Measurements from ENCODE around the gene ACYP1. TPM values are rescaled to one million over a fixed set of nuclear protein-coding genes. Genes with fewer than 3 reads are reported as not detected.

The ACYP1 gene
- total RNA-seq, 3 donors from 2014 or later (not counting 1 experiment from before 2014, with no cell fraction given) = 13.3 to 17.4 (median 14.9) TPM

- no peaks in the 10 kb centered on the region for H3K4me1 ChIP-seq (ENCODE audit: control insufficient read depth, insufficient read depth, low read length)
- peaks cover 7 to 35% of the 10 kb centered on the region in 2 donors for H3K4me1 Mint-ChIP-seq
- no peaks in the 10 kb centered on the region for H3K27me3 ChIP-seq (ENCODE audit: control insufficient read depth, insufficient read depth, low read length)
- no peaks in the 10 kb centered on the region for H3K9me3 ChIP-seq (ENCODE audit: control insufficient read depth, insufficient read depth, low read length)
- H3K36me3 ChIP-seq (ENCODE audit: control insufficient read depth, insufficient read depth, low read length) = peaks cover 4% of the 10 kb centered on the region
- H3K4me3 Mint-ChIP-seq = no peak overlapping the region
- H3K27ac ChIP-seq (ENCODE audit: low read length) = no peak overlapping the region
- ATAC-seq (no peak), DNase-seq (no peak)
- 78% methylated on average over 8 of the region's 8 CpGs for WGBS (ENCODE audit: insufficient coverage)
- no peaks in the 10 kb centered on the region for H3K27me3 Mint-ChIP-seq (ENCODE audit: low read depth in 2 of 2)
- no peak overlapping the region for H3K4me3 ChIP-seq (ENCODE audit: low read length)
- TF ChIP-seq, protein P1, sequence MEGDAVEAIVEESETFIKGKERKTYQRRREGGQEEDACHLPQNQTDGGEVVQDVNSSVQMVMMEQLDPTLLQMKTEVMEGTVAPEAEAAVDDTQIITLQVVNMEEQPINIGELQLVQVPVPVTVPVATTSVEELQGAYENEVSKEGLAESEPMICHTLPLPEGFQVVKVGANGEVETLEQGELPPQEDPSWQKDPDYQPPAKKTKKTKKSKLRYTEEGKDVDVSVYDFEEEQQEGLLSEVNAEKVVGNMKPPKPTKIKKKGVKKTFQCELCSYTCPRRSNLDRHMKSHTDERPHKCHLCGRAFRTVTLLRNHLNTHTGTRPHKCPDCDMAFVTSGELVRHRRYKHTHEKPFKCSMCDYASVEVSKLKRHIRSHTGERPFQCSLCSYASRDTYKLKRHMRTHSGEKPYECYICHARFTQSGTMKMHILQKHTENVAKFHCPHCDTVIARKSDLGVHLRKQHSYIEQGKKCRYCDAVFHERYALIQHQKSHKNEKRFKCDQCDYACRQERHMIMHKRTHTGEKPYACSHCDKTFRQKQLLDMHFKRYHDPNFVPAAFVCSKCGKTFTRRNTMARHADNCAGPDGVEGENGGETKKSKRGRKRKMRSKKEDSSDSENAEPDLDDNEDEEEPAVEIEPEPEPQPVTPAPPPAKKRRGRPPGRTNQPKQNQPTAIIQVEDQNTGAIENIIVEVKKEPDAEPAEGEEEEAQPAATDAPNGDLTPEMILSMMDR (IDR thresholded peaks at IDR 0.05) = no peak
- no peak overlapping the region for H3K27ac Mint-ChIP-seq
- intact Hi-C loops (cut with micrococcal nuclease) = no loop called here
- H3K9me3 Mint-ChIP-seq = no peaks in the 10 kb centered on the region
- no peaks in the 10 kb centered on the region for H3K36me3 Mint-ChIP-seq
Measured at GRCh38 chr14:75044752-75045151, 19.1 kb downstream of the ACYP1 start.

DNA sequence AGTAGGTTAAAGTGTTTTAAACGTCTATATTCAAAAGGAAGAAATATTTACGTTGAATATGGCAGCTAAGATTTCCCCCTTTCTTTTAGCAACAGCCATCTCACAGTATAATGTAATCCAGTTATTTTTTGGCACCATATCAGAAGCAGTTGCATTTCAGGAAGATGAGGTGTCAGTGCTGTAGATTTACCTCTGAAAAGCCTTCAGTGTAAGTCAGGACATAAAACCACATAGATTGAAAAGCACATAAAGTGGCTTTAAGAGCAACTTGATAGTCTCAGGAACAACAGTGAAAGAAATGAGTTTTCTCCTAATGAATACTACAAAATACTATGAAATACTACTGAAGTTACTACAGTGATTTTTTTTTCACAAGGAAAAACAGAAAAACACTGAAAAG, 19.5 kb downstream of the ACYP1 start:
- Mint-ChIP-seq H3K36me3 (no peaks in the 10 kb centered on the region), H3K27me3 (ENCODE audit: low read depth in 2 of 2) (no peaks in the 10 kb centered on the region), H3K27ac (no peak overlapping the region), H3K4me1 (peaks cover 7 to 31% of the 10 kb centered on the region in 2 donors), H3K4me3 (no peak overlapping the region), H3K9me3 (no peaks in the 10 kb centered on the region)
- no peaks in the 10 kb centered on the region for H3K4me1 ChIP-seq (ENCODE audit: control insufficient read depth, insufficient read depth, low read length)
- ATAC-seq = no peak
- TF ChIP-seq, protein P1 (IDR thresholded peaks at IDR 0.05) = no peak
- H3K4me3 ChIP-seq (ENCODE audit: low read length) = no peak overlapping the region
- no peaks in the 10 kb centered on the region for H3K27me3 ChIP-seq (ENCODE audit: control insufficient read depth, insufficient read depth, low read length)
- WGBS (ENCODE audit: insufficient coverage) = no CpG with 5 or more reads among the region's 2 CpGs
- H3K27ac ChIP-seq (ENCODE audit: low read length) = no peak overlapping the region
- H3K36me3 ChIP-seq (ENCODE audit: control insufficient read depth, insufficient read depth, low read length) = peaks cover 4% of the 10 kb centered on the region
- H3K9me3 ChIP-seq (ENCODE audit: control insufficient read depth, insufficient read depth, low read length) = no peaks in the 10 kb centered on the region
- no peak for DNase-seq
- intact Hi-C loops (cut with micrococcal nuclease) = no loop called here

DNA sequence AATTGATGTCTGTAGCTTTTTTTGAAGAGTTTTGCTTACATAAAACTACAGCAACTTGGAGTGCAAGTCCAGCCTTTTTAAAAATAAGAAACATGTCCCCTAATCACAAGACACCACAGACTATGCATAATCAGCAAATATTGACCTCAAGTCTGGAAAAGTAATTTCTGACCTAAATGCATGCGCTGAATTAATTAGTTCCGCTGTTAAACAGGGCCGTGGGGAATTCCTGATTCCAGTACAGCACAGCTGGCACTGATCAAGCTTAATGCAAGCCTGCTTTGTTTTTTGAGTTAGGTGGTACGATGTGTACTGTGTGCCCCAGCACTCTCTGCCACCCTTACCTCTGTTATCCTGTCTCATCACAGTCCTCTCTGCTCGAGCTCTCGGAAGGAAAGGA, 21.8 kb downstream of the ACYP1 start:
- no peak overlapping the region for H3K27ac Mint-ChIP-seq
- peaks cover 7 to 22% of the 10 kb centered on the region in 2 donors for H3K4me1 Mint-ChIP-seq

DNA sequence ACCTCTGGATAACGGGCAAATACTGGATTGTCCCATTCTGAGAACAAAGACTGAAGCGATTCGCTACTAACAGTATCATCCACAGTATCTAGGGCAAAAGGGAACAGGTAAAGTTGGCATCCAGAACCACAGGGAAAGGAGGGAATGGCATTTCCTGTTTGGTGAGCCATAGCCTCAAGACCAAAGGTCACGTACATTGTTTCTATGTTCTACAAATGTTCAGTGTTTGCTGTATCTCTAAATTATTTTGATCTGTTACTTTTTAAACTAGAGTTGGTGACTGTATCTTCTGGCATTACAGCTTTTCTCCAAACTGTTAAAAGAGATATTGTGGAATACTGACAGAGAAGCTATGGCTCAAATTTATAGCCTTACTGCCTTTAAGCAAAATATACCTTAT, 22.2 kb downstream of the ACYP1 start:
- 100% methylated on average over 4 of the region's 4 CpGs for WGBS (ENCODE audit: insufficient coverage)
- no peak overlapping the region for H3K27ac ChIP-seq (ENCODE audit: low read length)
- TF ChIP-seq, protein P1 (IDR thresholded peaks at IDR 0.05) = no peak
- peaks cover 12% of the 10 kb centered on the region for H3K36me3 ChIP-seq (ENCODE audit: control insufficient read depth, insufficient read depth, low read length)
- no peak for DNase-seq
- H3K4me1 Mint-ChIP-seq = peaks cover 4 to 22% of the 10 kb centered on the region in 2 donors
- H3K27me3 ChIP-seq (ENCODE audit: control insufficient read depth, insufficient read depth, low read length) = no peaks in the 10 kb centered on the region
- H3K9me3 Mint-ChIP-seq = no peaks in the 10 kb centered on the region
- no peak overlapping the region for H3K4me3 Mint-ChIP-seq
- H3K4me3 ChIP-seq (ENCODE audit: low read length) = no peak overlapping the region
- no peak for ATAC-seq
- H3K27ac Mint-ChIP-seq = no peak overlapping the region
- H3K36me3 Mint-ChIP-seq = no peaks in the 10 kb centered on the region
- H3K27me3 Mint-ChIP-seq (ENCODE audit: low read depth in 2 of 2) = no peaks in the 10 kb centered on the region
- H3K9me3 ChIP-seq (ENCODE audit: control insufficient read depth, insufficient read depth, low read length) = no peaks in the 10 kb centered on the region
- intact Hi-C loops (cut with micrococcal nuclease) = no loop called here
- no peaks in the 10 kb centered on the region for H3K4me1 ChIP-seq (ENCODE audit: control insufficient read depth, insufficient read depth, low read length)

More for the DNA sequence above, 21.8 kb downstream of the ACYP1 start:
- ATAC-seq (no peak), DNase-seq (no peak)
- Mint-ChIP-seq H3K4me3 (no peak overlapping the region), H3K27me3 (ENCODE audit: low read depth in 2 of 2) (no peaks in the 10 kb centered on the region), H3K9me3 (no peaks in the 10 kb centered on the region), H3K36me3 (no peaks in the 10 kb centered on the region)
- 84% methylated on average over 6 of the region's 6 CpGs for WGBS (ENCODE audit: insufficient coverage)
- Histone ChIP-seq H3K4me3 (ENCODE audit: low read length) (no peak overlapping the region), H3K36me3 (ENCODE audit: control insufficient read depth, insufficient read depth, low read length) (peaks cover 12% of the 10 kb centered on the region), H3K27me3 (ENCODE audit: control insufficient read depth, insufficient read depth, low read length) (no peaks in the 10 kb centered on the region), H3K27ac (ENCODE audit: low read length) (no peak overlapping the region), H3K9me3 (ENCODE audit: control insufficient read depth, insufficient read depth, low read length) (no peaks in the 10 kb centered on the region), H3K4me1 (ENCODE audit: control insufficient read depth, insufficient read depth, low read length) (no peaks in the 10 kb centered on the region)
- TF ChIP-seq, protein P1 (IDR thresholded peaks at IDR 0.05) = no peak
- intact Hi-C loops (cut with micrococcal nuclease) = no loop called here

All from natural killer cell (primary cell).